Dermis blood vessel endothelial cell (primary cell): ENCODE data around the gene LCN6. TPM values are rescaled to one million over a fixed set of nuclear protein-coding genes. Genes with fewer than 3 reads are reported as not detected.

ENCODE experiments used
- DNase-seq: peaks from one replicate; pipeline ENCODE4 v3.0.0; 2010
- total RNA-seq: library from RNA; depleted of rRNA; stranded (reverse); fragments of >200 nt; gene quantifications from 2 replicates; pipeline ENCODE4 v1.2.3, GENCODE V29; 2014

Gene LCN6
- total RNA-seq, 1 donor from 2014 or later = 0.68 TPM

- peak; percentile 35 for DNase-seq
Observed at GRCh38 chr9:136742591-136743391, 5.5 kb downstream of the LCN6 start, which contains the start of gene LCN10. LCN10 (minus strand) TSS chr9:136742940; CDS start chr9:136742903, 37 bp downstream.

GRCh38 chr9:136741883-136742571, 6.3 kb downstream of the LCN6 start:
- no peak for DNase-seq

DNA sequence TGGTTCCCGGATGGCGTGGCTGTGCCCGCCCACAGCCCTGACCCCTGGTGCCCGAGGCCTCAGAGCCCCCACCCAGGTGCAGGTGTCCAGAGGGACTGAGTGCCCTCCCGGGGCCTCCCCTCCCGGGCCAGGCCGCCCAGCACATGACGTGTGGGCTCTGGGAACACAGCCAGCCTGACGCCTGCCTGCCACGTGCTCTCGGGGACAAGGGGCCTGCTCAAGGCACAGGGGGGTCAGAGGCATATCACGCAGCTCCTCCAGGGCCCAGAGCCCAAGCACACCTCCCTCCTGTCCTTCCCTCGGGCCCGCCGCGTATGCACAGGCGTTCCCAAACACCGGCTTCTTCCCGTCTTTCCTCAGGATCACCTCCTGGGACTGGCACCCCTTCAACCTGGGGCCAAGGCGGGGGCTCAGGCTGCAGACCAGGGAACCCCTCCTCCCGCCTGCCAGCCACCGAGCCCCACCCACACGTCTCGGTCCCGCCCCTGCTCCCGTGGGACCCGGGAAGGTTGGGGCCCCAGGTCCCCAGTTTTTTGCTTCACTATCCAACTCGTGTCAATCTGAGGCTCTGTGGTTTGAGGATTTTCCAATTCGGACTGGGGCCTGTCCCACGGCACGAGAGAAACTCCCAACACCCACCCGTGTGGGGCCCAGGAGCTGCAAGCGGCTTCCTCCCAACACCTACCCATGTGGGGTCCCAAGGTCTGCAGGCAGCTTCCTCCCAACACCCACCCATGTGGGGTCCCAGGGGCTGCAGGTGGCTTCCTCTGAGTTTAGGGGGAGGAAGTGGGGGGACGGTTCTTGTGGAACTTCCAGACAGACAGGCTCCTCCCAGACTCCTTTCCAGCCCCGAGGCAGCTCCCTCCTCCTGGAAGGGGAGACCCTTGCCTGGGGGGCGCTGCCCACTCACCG, 7.1 kb downstream of the LCN6 start:
- DNase-seq = no peak

DNA sequence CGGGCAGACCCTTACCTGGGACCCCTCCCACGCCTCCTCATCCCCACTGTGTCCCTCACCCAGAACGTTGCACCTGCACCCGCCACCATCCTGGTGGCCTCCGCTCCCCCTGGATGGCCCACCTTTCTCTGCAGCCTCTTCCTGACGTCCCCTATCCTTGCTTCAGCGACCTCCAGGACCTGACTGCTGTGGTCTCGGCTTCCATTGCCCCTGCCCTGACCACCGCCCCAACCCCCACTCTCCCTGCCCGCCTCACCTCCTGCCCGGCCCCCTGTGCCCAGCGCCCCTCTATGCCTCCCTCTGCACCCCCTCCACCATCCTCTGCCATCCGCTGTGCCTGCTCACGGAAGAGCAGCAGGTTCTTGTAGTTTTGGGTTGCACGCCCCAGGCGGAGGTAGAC, 7.8 kb downstream of the LCN6 start:
- no peak for DNase-seq

- DNase-seq = no peak
Observed at GRCh38 chr9:136740069-136740468, 8.3 kb downstream of the LCN6 start.

DNA sequence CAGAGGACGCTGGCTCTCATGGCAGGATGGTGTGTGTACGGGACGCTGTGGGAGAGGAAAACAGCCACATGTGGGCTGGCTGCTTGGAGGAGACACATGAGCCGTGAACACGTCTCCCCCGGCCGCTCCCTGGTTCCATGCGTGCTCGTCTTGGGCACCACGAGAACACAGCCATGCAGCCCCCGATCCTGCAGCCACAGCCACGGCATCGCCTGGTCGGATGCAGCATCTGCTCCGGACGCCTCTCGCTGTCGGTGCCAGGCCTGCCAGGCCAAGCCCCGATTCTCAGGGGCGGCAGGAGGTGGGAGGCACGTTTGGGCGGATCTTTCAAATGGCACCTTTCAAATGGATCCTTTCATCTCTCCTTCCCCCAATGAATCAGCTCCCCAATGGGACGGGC, 8.8 kb downstream of the LCN6 start:
- DNase-seq = no peak

DNA sequence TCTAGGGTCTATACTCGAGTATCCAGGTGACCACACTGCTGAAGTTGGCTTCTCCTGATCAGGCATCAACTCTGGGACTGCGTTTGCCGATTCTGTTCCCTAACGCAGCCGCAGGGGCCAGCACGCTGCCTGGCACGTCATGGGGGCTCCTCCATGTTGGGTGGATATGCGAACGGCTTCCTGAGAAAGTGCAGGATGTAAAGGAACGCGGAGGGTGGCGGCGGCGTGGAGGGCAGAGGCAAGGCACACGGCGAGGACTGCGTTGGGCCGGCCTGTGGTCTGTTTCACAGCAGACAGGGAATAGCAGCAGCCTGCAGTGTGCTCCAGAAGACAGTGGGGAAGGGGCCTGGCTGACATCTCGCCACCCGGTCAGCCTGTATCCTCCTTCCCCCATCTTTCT, 9.4 kb downstream of the LCN6 start:
- DNase-seq = no peak

- DNase-seq = no peak
Observed at GRCh38 chr9:136735812-136736480, 12.4 kb downstream of the LCN6 start.

DNA sequence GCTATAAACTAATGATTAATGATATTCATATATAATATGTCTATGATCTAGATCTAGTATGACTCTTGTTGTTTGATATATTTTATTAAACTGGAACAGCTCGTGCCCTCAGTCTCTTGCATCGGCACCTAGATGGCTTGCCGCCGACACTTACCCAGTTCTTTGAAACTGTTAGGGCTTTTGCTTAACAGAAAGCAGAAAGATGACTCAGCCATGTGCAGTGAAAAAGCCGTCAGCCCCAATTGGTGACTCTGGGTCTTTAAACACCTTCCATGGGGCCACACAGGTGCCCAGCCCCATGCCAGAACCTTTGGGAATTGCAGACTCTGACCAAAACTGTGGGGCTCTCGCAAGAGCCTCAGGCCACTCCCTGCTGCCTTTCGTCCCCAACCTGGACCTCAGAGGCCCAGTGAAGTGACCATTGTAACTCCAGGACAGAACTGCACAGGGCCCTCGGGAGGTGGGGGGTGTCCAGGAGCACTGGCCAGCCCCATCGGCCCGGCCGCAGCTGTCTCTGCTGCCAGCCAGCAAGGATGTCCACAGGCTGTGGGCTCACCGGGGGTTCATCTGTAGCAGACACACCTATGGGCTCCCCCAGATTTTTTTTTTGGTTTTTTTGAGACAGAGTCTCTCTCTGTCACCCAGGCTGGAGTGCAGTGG, 13.4 kb downstream of the LCN6 start:
- no peak for DNase-seq

DNA sequence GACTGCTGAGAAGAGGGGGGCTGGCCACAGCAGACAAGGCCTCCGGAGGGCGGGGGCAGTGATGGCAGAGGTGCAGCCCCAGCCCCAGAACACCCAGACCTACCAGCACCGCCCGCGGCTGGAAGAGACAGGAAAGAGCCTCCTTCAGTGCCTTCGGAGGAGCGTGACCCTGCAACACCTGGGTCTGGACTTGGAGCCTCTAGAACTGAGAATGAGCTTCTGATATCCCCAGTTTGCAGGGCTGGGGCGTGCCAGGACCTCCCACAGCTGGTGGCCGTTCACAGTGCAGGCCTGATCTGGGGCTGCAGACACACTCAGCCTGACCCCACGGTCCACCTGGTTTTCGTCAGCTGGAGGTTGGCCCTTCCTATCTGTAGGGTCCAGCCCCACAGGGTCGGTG, 14.7 kb downstream of the LCN6 start:
- no peak for DNase-seq

DNA sequence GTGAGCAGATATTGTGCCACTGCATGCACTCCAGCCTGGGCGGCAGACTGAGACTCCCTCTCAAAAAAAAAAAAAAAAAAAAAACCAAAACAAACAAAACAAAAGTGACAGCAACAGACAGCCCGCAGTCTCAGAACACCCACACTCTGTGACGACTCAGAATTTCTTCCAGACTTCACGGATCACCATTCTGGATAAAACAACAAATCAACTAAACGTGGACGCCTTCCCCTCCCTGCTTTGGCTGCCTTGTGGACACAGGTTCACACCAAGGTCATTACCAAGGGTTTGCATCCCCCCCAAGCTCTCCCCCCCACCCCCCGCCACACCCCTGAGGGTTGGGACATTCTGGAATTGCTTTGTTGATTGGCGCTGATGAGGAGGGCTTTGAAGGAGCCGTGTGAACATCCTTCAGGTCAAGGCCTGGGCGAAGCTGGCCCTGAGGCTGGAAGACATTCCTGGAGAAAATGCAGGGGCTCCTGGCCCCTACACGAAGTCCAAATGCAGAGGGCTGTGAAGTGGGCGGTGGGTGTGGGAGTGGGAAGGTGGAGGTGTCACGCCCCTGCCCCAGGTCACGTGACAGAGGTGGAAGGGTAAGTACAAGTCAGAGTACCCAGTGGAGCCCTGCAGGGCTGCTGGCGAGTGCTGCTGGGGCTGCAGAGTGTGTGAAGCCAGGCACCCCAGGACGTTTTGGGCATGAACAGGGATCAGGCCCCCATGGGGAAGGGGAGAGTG, 15.7 kb downstream of the LCN6 start:
- no peak for DNase-seq

GRCh38 chr9:136729926-136730325, 18.4 kb downstream of the LCN6 start:
- no peak for DNase-seq

GRCh38 chr9:136729144-136729543, 19.2 kb downstream of the LCN6 start:
- no peak for DNase-seq

GRCh38 chr9:136728548-136729123, 19.7 kb downstream of the LCN6 start:
- DNase-seq = peak; percentile 60

- DNase-seq = peak; percentile 93
Observed at GRCh38 chr9:136728080-136728547, 20.2 kb downstream of the LCN6 start.

- DNase-seq = peak; percentile 58
Observed at GRCh38 chr9:136726631-136727191, 21.6 kb downstream of the LCN6 start.

DNA sequence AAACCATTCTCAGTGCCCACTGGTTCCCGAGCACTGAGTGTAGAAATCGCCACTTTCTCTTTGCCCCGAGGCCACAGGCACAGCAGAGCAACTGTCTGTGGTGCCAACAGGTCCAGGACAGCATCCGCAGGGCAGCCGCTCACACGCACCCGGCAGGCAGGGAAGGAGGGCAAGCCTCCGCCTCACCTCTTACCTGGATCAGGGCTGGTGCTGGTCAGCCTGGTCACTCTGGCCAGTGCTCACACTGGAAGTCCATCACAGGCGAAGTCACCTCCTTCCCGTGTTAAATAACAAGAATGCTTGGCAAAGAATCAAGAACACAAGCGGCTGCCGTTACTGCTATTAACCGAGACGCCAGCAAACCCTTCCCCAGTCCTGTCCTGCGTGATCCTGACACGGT, 22.2 kb downstream of the LCN6 start:
- DNase-seq = peak; percentile 64

DNA sequence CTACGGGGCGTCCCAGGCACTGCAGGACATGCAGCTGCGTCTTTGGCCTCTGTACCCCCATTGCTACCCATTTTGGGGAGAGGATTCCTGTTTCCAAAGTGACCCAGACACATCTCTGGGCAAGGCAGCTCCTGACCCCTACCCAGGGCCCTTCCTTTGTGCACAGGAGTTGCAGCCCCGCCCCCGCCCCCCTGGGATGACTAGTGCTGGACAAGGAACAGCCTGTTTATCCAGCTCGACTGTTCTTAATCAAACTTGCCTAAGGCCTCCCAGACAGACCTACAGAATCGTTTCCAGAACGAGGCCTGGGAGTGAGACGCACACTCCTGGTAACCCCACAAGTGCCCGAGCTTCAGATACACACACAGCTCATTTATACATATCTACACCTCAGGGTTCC, 22.7 kb downstream of the LCN6 start:
- DNase-seq = peak; percentile 65

DNA sequence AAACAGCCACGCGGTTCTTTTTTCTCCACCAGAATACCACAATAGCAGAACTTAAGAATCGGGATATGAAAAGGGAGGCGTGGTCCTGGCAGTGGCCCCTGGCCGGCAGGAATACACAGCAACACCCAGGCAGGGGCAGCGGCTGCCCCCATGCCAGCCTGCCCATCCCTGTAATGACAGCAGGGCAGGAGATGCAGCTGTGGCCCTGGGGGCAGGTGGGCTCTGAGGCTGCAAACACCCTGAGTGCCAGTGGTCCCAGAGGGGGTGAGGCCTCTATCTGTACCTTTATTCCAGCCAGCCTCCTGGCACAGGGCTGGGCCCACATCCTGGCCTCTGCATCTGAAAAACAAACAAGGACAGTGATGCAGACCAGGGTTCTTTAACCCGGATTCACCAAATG, 23.6 kb downstream of the LCN6 start:
- DNase-seq = no peak

DNA sequence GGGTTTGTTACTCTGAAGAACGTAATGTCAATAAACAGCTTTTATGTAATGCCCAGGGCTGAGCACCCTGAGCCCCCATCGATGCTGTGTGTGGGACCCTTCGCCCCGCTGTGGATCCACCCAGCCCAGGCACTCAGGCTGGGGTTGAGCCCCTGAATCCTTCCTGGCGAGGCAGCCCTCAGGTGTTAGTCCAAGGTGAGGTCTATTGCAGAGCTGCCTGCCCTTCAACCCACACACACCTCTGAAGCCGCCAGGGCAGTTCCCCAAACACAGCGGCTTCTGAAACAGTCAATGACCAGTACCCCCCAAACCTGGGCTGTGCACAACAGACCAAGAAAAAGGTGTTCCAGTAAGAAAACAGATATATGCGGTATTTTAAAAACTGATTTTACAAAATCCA, 24.3 kb downstream of the LCN6 start:
- no peak for DNase-seq
